Endothelial cell of umbilical vein (primary cell): ENCODE measurements around the gene CDKN1A. TPM values are rescaled to one million over a fixed set of nuclear protein-coding genes. Genes with fewer than 3 reads are reported as not detected.

Source experiments
- BruUV-seq: library from RNA; stranded (reverse); fragments of 400-500 nt; replicated peaks from 2 replicates; lab custom pipeline; 2021; lab: Mats Ljungman, UMichigan
- CTCF ChIA-PET: fragments of 300-600, 350-600 bp; sonication (Branson Sonifier 250); formaldehyde crosslinking; loops from one replicate; lab custom pipeline; 2021; ENCODE audit warnings: antibody characterized with exemption, inconsistent platforms; lab: Charles Lee
- POLR2A ChIA-PET: fragments of 300-600, 350-600 bp; sonication (Branson Sonifier 250); formaldehyde crosslinking; loops from one replicate; lab custom pipeline; 2021; ENCODE audit warnings: antibody characterized with exemption, inconsistent platforms; lab: Charles Lee
- DNase-seq: peaks from one replicate; pipeline ENCODE4 v3.0.0-alpha.2; 2011; ENCODE audit warnings: low read depth, low spot score
- FAIRE-seq: peaks from 2 replicates; lab custom pipeline; 2011; peaks lifted over from hg19 to GRCh38; lab: Jason Lieb, UNC
- H2AFZ ChIP-seq: 2 replicates; pipeline ENCODE4 v1.6.0; 2012; ENCODE audit warnings: low read depth, low read length, control low read depth, inconsistent platforms
- H3K27ac ChIP-seq: 2 replicates; pipeline ENCODE4 v1.5.1; 2011; ENCODE audit warnings: low read depth, mild to moderate bottlenecking, control low read depth, low read length, moderate library complexity; ENCODE audit not compliant: insufficient read depth
- H3K27me3 ChIP-seq, 2 experiments: 2 replicates each; pipeline versions ENCODE4 v1.6.0 to v1.6.1; 2011; ENCODE audit warnings: low read length in 2 of 2, mixed read lengths in 1 of 2; ENCODE audit not compliant: control insufficient read depth in 2 of 2, insufficient read depth in 2 of 2
- H3K36me3 ChIP-seq, 2 experiments: 2 replicates in 1 of 2; 3 replicates in 1 of 2; pipeline ENCODE4 v1.5.1; 2011; ENCODE audit warnings: low read length in 2 of 2, mild to moderate bottlenecking in 1 of 2, moderate library complexity in 1 of 2; ENCODE audit not compliant: control insufficient read depth in 2 of 2, insufficient read depth in 2 of 2; ENCODE audit errors: extremely low read depth in 1 of 2
- H3K4me1 ChIP-seq: 3 replicates; pipeline ENCODE4 v1.5.1; 2011; ENCODE audit warnings: mild to moderate bottlenecking, low read length; ENCODE audit not compliant: control insufficient read depth, insufficient read depth; ENCODE audit errors: extremely low read depth
- H3K4me2 ChIP-seq: 2 replicates; pipeline ENCODE4 v1.6.1; 2011; ENCODE audit warnings: low read length, control low read depth, mixed read lengths; ENCODE audit not compliant: insufficient read depth
- H3K4me3 ChIP-seq, 3 experiments: fragments of 200-600 bp in 1 of 3; sonication (generic), shearing (Covaris generic) in 1 of 3; replicated peaks in 1 of 3; 2 replicates each; pipeline ENCODE4 v1.5.1; 2011 to 2016; ENCODE audit warnings: control low read depth in 3 of 3, low read length in 3 of 3, mild to moderate bottlenecking in 2 of 3, inconsistent platforms in 1 of 3, low read depth in 1 of 3, moderate library complexity in 1 of 3; ENCODE audit not compliant: insufficient read depth in 1 of 3
- H3K79me2 ChIP-seq: 2 replicates; pipeline ENCODE4 v1.6.0; 2012; ENCODE audit warnings: low read length, inconsistent platforms; ENCODE audit not compliant: control insufficient read depth, insufficient read depth
- H3K9ac ChIP-seq: replicated peaks from 2 replicates; pipeline ENCODE3; 2011; ENCODE audit warnings: low read length, control low read depth; ENCODE audit not compliant: insufficient read depth; ENCODE audit errors: extremely low read depth
- H3K9me1 ChIP-seq: replicated peaks from 3 replicates; pipeline ENCODE4 v1.6.0; 2011; ENCODE audit warnings: mild to moderate bottlenecking, low read length; ENCODE audit not compliant: control insufficient read depth, insufficient read depth; ENCODE audit errors: extremely low read depth
- H3K9me3 ChIP-seq: replicated peaks from 2 replicates; pipeline ENCODE4 v1.5.1; 2012; ENCODE audit warnings: low read length, inconsistent platforms; ENCODE audit not compliant: control insufficient read depth, insufficient read depth
- H4K20me1 ChIP-seq: replicated peaks from 2 replicates; pipeline ENCODE3; 2011; ENCODE audit warnings: mild to moderate bottlenecking, low read length; ENCODE audit not compliant: control insufficient read depth, insufficient read depth; ENCODE audit errors: extremely low read depth
- CTCF ChIP-seq, 2 donors: IDR thresholded peaks; 1 replicate in 1 of 2; 2 replicates in 1 of 2; pipeline ENCODE4 v1.5.1; 2011; ENCODE audit warnings: low read length in 2 of 2, mild to moderate bottlenecking in 2 of 2, moderate library complexity in 2 of 2, control low read depth in 1 of 2, inconsistent platforms in 1 of 2, low read depth in 1 of 2; ENCODE audit not compliant: insufficient read depth in 1 of 2; ENCODE audit errors: extremely low read depth in 1 of 2
- EZH2 ChIP-seq: IDR thresholded peaks from 2 replicates; pipeline ENCODE4 v1.6.1; 2012; ENCODE audit warnings: borderline replicate concordance, low read depth, mild to moderate bottlenecking, moderate library complexity, low read length, inconsistent platforms; ENCODE audit not compliant: severe bottlenecking
- FOS ChIP-seq: IDR thresholded peaks from 2 replicates; pipeline ENCODE4 v1.6.1; 2011; ENCODE audit warnings: mild to moderate bottlenecking, low read length, moderate library complexity, borderline replicate concordance; ENCODE audit not compliant: insufficient read depth
- GATA2 ChIP-seq: IDR thresholded peaks from 2 replicates; pipeline ENCODE4 v1.7.0; 2011; ENCODE audit warnings: low read depth, mild to moderate bottlenecking, moderate library complexity, mixed read lengths, low read length; ENCODE audit not compliant: insufficient read length, insufficient read depth
- JUN ChIP-seq: IDR thresholded peaks from 2 replicates; pipeline ENCODE4 v1.6.1; 2011; ENCODE audit warnings: borderline replicate concordance, low read depth; ENCODE audit not compliant: insufficient read length, insufficient read depth
- MAX ChIP-seq: IDR thresholded peaks from 2 replicates; pipeline ENCODE4 v1.6.1; 2011; ENCODE audit not compliant: insufficient read depth, insufficient read length
- MYC ChIP-seq: IDR thresholded peaks from one replicate; pipeline ENCODE4 v1.6.1; 2011; ENCODE audit warnings: mild to moderate bottlenecking, low read depth, low read length
- POLR2A ChIP-seq: IDR thresholded peaks from 2 replicates; pipeline ENCODE4 v1.6.1; 2012; ENCODE audit warnings: low read depth, mild to moderate bottlenecking, control low read depth, low read length
- POLR2AphosphoS5 ChIP-seq: IDR thresholded peaks from 2 replicates; pipeline ENCODE4 v1.6.1; 2012; ENCODE audit warnings: low read depth, mild to moderate bottlenecking, control low read depth, low read length, moderate library complexity; ENCODE audit not compliant: insufficient read depth
- dilution Hi-C: fragments of 300-500 bp; cut with MboI; formaldehyde crosslinking; loops from one replicate; pipeline ENCODE4 v1.15.0; 2019; ENCODE audit warnings: low sequenced_read_pairs; ENCODE audit not compliant: extremely low pct_ligation_motif_present
- intact Hi-C: fragments of 100-400 bp; cut with micrococcal nuclease; formaldehyde crosslinking; loops from one replicate; pipeline ENCODE4 v1.10.0; 2022
- polyA plus RNA-seq, 4 experiments: library from polyadenylated mRNA; depleted of rRNA in 3 of 4; stranded (reverse) in 3 of 4; unstranded in 1 of 4; fragments of >200 nt; gene quantifications; 2 replicates each; pipeline versions ENCODE4 v1.2.1 to v1.2.3, GENCODE V29; 2011 to 2012; ENCODE audit warnings: missing spikeins in 1 of 4
- total RNA-seq: library from RNA; stranded (reverse); gene quantifications from 2 replicates; pipeline ENCODE4 v1.2.3, GENCODE V29; 2021

CDKN1A gene
- total and polyA plus RNA-seq, 2 donors (not counting 3 experiments of a cell fraction or from before 2014, with no cell fraction given), result 170 to 238 TPM

- H3K4me1 ChIP-seq, result no peaks in the 10 kb centered on the region
- BruUV-seq, result no TSS peak
- no peak overlapping the region for H2AFZ ChIP-seq
- DNase-seq, result no peak
- intact Hi-C loops, result no loop called here
- no peaks in the 10 kb centered on the region for H3K36me3 ChIP-seq
- no peak overlapping the region for H3K9ac ChIP-seq
- no peaks in the 10 kb centered on the region for H3K9me1 ChIP-seq
- no peaks in the 10 kb centered on the region for H4K20me1 ChIP-seq
- H3K4me2 ChIP-seq, result no peak overlapping the region
- no peak overlapping the region for H3K27ac ChIP-seq
- FAIRE-seq, result no peak
- H3K79me2 ChIP-seq, result no peaks in the 10 kb centered on the region
- dilution Hi-C loops, result no loop called here
- no peaks in the 10 kb centered on the region for H3K9me3 ChIP-seq
- ChIA-PET CTCF (interaction anchor here (1.2 to 1.5 kb wide), 2 partner anchors 10 to 99 kb away, joined by 4 read pairs; no protein-coding TSS in a partner anchor), POLR2A (no interaction called here)
- H3K4me3 ChIP-seq, result no peak overlapping the region
- no peak for TF ChIP-seq FOS
- TF ChIP-seq CTCF (IDR thresholded peaks at IDR 0.05; ENCODE audit: extremely low read depth in 1 of 2, insufficient read depth in 1 of 2, low read depth in 1 of 2, low read length in 2 of 2), result no peak
- no peak for TF ChIP-seq POLR2AphosphoS5
- TF ChIP-seq EZH2, result no peak
- TF ChIP-seq GATA2, result no peak
- TF ChIP-seq MAX, result no peak
- TF ChIP-seq JUN, result no peak
- no peak for TF ChIP-seq MYC
- no peak for TF ChIP-seq POLR2A
- H3K27me3 ChIP-seq, result peaks cover 0 to 1% of the 10 kb centered on the region in 2 experiments
Observed at GRCh38 chr6:36714511-36714910, 36.0 kb downstream of the CDKN1A start.
